HUDEP-2 (cell line): ENCODE results near the gene MGAT4A.
"Not testable (repeated sequence)": the region's sequence is repeated elsewhere in the genome, so short reads cannot be mapped to it uniquely, and the experiment has no call there.

Experiments used
- DNase-seq, 76 experiments: peaks; one replicate each; lab custom pipeline; 2025; ENCODE audit not compliant: unreplicated experiment in 76 of 76; lab: John Stamatoyannopoulos, UW

Gene MGAT4A

GRCh38 chr2:98759827-98760625 is 29.1 kb upstream of the MGAT4A start:
- DNase-seq = no peak

- DNase-seq = no peak
Measured at GRCh38 chr2:98759338-98759737, 28.4 kb upstream of the MGAT4A start.

GRCh38 chr2:98757904-98758421 is 27.0 kb upstream of the MGAT4A start:
- DNase-seq = peak in 5 of 76 experiments; percentile 1 to 28 (median 12)

DNA sequence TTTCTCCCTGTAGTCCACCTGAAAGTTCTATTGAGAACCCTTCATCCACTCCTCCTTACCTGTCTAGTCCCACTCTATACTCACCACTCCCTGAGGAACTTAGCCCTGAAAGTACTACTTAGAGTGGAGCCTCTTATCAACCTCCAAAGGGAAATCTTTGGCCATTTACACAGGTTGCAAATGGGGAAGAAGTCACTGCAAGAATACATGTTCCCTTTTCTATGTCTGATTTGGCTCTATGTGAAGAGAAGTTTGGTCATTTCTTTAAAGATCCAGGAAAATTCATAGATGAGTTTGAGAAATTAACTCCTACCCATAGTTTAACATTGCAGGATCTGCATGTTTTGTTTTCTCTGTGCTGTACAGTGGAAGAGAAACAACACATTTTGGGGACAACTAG is 22.9 kb upstream of the MGAT4A start:
- DNase-seq = no peak

DNA sequence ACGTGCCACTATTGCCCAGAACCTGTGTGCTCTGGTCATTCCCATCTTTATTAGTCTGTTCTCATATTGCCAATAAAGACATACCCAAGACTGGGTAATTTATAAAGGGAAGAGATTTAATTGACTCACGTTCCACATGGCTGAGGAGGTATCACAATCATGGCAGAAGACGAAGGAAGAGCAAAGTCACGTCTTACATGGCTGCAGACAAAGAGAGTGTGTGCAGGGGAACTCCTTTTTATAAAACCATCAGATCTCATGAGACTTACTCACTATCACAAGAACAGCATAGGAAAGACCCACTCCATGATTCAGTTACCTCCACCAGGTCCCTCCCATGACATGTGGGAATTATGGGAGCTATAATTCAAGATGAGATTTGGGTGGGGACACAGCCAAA is 21.8 kb upstream of the MGAT4A start:
- DNase-seq = not testable (repeated sequence)

GRCh38 chr2:98751748-98752147 is 20.8 kb upstream of the MGAT4A start:
- DNase-seq = no peak

DNA sequence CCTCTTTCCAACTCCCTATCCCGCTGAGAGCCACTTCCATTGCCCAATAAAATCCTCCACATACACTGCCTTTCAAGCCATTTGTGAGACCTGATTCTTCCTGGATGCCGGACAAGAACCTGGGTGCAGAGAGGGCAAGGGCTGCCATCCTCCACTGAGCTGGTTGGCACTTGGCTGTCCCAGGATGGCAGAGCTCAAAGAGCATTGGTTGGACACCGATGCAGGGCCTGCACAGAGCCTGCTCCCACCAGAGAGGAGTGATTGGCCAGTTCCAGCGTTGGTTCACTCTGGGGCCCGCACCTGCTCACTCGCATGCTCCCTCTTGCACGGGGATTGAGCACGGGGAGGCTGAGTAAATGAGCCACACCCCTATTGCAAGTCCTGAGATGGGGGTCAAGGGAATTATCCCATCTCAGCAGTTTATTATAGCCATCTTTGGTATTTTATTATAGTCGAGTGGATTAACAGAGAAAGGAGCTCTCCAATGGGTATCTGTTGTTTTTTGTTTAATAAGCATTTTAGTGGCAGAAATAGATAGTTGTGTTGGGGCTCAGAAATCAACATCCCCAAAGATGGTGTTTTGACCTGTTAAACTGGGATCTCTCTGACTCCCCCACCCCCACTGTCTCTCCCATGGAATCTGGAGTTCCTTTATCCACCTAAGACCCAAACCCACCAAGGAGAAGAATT is 19.8 kb upstream of the MGAT4A start:
- DNase-seq = no peak

- no peak for DNase-seq
Measured at GRCh38 chr2:98749066-98749450, 18.1 kb upstream of the MGAT4A start.

- no peak for DNase-seq
Measured at GRCh38 chr2:98748292-98749065, 17.5 kb upstream of the MGAT4A start.

- DNase-seq = no peak
Measured at GRCh38 chr2:98747888-98748287, 17.0 kb upstream of the MGAT4A start.

DNA sequence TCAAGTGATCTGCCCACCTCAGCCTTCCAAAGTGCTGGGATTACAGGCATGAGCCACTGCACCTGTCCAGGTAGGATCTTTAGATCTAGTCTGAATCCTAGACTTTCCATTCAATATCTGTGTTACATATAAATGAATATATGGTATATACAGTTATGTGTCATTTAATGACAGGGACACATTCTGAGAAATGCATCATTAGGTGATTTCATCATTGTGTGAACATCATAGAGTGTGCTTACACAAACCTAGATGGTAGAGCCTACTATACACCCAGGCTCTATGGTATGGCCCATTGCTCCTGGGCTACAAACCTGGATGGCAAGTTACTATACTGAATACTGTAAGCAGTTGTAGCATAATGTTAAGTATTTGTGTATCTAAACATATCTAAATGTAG is 15.5 kb upstream of the MGAT4A start:
- no peak for DNase-seq

- no peak for DNase-seq
Measured at GRCh38 chr2:98744595-98744994, 13.7 kb upstream of the MGAT4A start.

GRCh38 chr2:98743835-98744234 is 12.9 kb upstream of the MGAT4A start:
- no peak for DNase-seq

DNA sequence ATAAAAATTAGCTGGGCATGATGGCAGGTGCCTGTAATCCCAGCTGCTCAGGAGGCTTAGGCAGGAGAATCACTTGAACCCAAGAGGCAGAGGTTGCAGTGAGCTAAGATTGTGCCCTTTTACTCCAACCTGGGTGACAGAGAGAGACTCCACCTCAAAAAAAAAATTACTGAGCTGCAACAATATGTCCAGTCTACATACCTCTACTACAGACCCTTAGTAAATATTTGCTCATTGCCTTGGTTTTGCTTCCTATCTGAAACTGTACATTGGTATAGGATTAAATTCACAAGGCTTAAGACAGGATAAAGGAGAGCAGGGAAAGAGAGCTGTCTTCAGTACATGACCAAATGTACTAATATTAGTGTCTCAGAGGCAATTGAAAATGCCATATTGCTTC is 8.1 kb upstream of the MGAT4A start:
- DNase-seq = no peak

DNA sequence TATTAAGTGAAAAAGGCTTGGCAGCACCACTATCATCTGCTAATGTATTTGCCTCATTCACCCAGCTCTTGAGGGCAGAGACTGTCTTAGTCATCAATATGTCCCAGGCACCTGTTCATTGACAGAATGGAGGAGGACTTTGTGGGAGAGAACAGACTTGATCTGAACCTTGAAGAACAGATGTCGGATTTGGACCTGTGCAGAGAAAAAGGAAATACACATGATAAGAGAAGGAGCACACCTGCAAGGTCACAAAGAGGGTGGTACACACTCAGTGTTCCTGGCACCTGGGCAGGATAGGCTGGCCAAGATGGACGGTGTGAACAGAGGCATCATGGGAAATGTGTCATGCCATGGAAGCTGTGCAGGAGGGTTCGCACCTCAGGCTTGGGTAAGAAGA is 7.4 kb upstream of the MGAT4A start:
- DNase-seq = no peak

DNA sequence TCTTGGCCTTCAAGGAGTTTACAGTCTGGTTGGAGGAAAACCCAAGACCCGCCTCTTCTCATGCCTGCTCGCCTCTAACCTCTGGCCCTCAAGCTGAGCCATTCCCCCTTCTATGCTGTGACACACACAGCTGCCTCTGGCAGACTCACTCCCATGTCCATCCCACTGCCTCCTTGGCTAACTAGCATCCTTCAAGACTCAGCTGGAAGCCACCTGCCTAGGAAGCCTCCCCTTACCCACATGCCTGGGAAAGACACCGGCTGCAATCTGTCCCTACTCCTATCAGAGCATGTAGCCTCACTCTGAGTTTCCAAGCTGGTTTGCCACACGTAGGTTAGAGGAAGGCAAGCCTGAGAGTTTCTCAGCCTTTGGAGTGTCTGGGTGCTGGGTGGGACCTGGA is 6.9 kb upstream of the MGAT4A start:
- no peak for DNase-seq

DNA sequence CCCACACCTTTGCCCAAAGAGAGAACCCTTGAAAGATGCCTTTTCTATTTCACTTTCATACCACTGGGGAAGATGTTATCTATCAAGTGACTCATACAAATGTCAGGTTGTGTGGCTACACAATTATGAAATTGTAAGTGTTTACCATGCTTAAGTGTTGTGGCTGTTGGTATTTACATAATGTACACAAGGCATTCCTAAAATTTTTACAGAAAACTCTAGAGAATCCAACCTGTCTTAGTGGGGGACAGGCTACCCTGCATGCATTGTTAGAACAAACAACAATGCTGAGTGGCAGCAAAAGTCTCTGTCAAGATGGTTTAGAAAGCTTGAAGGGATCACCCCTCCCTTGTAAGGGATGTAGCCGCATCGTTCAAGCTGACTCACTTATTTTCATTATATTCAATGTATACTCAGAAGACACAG is 5.5 kb upstream of the MGAT4A start:
- no peak for DNase-seq

DNA sequence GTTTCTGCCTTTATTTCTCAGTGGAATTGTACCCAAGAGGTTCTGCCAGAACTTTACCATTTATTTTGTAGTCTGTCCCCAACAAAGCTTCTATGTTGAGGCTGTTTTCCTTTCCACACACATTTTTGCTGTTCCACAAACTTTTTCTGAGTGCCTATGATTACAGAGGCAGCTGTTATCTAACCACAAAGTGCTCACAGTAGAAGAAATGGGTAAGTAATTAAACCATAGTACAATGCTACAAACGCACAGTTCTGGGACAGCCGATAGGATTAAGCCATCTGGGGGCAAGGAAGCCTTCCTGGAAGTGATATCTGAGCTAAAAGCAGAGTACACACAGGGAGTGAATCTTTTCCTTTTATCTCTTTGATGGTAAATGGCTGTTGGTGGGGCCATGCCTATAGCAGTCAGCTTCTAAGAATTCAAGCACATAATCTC is 3.9 kb upstream of the MGAT4A start:
- DNase-seq = peak in 67 of 76 experiments; percentile 1 to 84 (median 43)

DNA sequence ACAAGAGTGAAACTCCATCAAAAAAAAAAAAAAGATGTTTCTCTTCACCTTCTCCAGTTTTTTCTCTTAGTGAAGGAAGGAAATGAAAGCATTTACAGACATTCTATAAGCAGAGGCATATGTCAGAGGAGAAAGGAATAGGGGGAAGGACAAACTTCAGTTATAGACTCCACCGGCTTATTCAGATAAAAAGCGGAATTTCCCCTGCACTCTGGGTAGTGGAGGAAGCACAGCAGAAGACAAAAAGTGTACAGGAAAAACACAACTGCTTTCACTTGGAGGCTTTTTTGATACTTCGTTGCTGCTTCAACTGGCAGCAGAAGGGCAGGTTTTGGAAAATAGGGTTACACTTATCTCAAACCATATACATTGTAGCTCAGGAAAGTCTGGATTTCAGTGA is 3.2 kb upstream of the MGAT4A start:
- DNase-seq = no peak

- DNase-seq = no peak
Measured at GRCh38 chr2:98732430-98733051, 1.6 kb upstream of the MGAT4A start.

- no peak for DNase-seq
Measured at GRCh38 chr2:98731894-98732349, 990 bp upstream of the MGAT4A start.
